SK-N-SH treated with all-trans-retinoic acid at 6 μM for 48 hours (cell line): ENCODE data around the gene MMUT.

Experiments
- BACH2 ChIP-seq: fragments of 250-450 bp; sonication (Bioruptor Pico); IDR thresholded peaks from 2 replicates; pipeline ENCODE4 v1.9.0; 2021; ENCODE audit warnings: mild to moderate bottlenecking, borderline replicate concordance
- CREB5 ChIP-seq: fragments of 250-450 bp; sonication (Bioruptor Pico); IDR thresholded peaks from 2 replicates; pipeline ENCODE4 v1.5.1; 2020; ENCODE audit warnings: low read depth, mild to moderate bottlenecking, moderate library complexity
- CSRNP3 ChIP-seq: fragments of 250-450 bp; sonication (Bioruptor Pico); IDR thresholded peaks from 2 replicates; pipeline ENCODE4 v1.5.1; 2021; ENCODE audit warnings: mild to moderate bottlenecking, moderate library complexity
- PATZ1 ChIP-seq: fragments of 250-450 bp; sonication (Bioruptor Pico); IDR thresholded peaks from 2 replicates; pipeline ENCODE4 v1.8.0; 2020; ENCODE audit warnings: mild to moderate bottlenecking, moderate library complexity, borderline replicate concordance
- RARB ChIP-seq: fragments of 250-450 bp; sonication (Bioruptor Pico); IDR thresholded peaks from 2 replicates; pipeline ENCODE4 v1.8.0; 2021; ENCODE audit warnings: mild to moderate bottlenecking, moderate library complexity
- TCF4 ChIP-seq: fragments of 250-450 bp; sonication (Bioruptor Pico); IDR thresholded peaks from 2 replicates; pipeline ENCODE4 v1.8.0; 2021; ENCODE audit warnings: mild to moderate bottlenecking, moderate library complexity, borderline replicate concordance
- ZC3H10 ChIP-seq: fragments of 250-450 bp; sonication (Bioruptor Pico); IDR thresholded peaks from 2 replicates; pipeline ENCODE4 v1.5.1; 2021; ENCODE audit warnings: mild to moderate bottlenecking, moderate library complexity
- ZFP3 ChIP-seq: fragments of 250-450 bp; sonication (Bioruptor Pico); IDR thresholded peaks from 2 replicates; pipeline ENCODE4 v1.5.0; 2020; ENCODE audit warnings: mild to moderate bottlenecking, moderate library complexity
- ZFP30 ChIP-seq: fragments of 450-650 bp; formaldehyde crosslinking; IDR thresholded peaks from 2 replicates; pipeline ENCODE4 v1.5.0; 2022; ENCODE audit warnings: mild to moderate bottlenecking, moderate library complexity
- ZNF565 ChIP-seq: fragments of 450-650 bp; formaldehyde crosslinking; conservative IDR thresholded peaks from 2 replicates; pipeline ENCODE4 v1.5.0; 2020; ENCODE audit warnings: low read depth, mild to moderate bottlenecking, moderate library complexity

GRCh38 chr6:49453221-49453620, 9.8 kb downstream of the MMUT start:
- no peak for TF ChIP-seq PATZ1
- no peak for TF ChIP-seq CREB5 (CRISPR knock-in tag)
- TF ChIP-seq RARB: no peak
- no peak for TF ChIP-seq CSRNP3 (CRISPR knock-in tag)
- TF ChIP-seq ZFP3 (CRISPR knock-in tag): no peak
- TF ChIP-seq BACH2 (CRISPR knock-in tag): no peak
- TF ChIP-seq ZNF565 (CRISPR knock-in tag): no peak
- TF ChIP-seq ZC3H10 (CRISPR knock-in tag): no peak
- no peak for TF ChIP-seq TCF4 (CRISPR knock-in tag)
- no peak for TF ChIP-seq ZFP30 (CRISPR knock-in tag)
